Fibroblast of villous mesenchyme (primary cell): ENCODE measurements around the gene C3. TPM values are rescaled to one million over a fixed set of nuclear protein-coding genes. Genes with fewer than 3 reads are reported as not detected.

Experiments
- DNase-seq: peaks from one replicate; pipeline ENCODE4 v3.0.0-alpha.2; 2010; ENCODE audit warnings: low read depth
- H3K4me3 ChIP-seq: 2 replicates; pipeline ENCODE4 v1.5.1; 2011; ENCODE audit warnings: low read depth, mild to moderate bottlenecking, low read length
- total RNA-seq: library from RNA; depleted of rRNA; stranded (reverse); fragments of >200 nt; gene quantifications from 2 replicates; pipeline ENCODE4 v1.2.3, GENCODE V29; 2012
- TF ChIP-seq, protein P1 (sequence below): IDR thresholded peaks from 2 replicates; pipeline ENCODE4 v1.5.1; 2012; ENCODE audit warnings: low read depth, mild to moderate bottlenecking, low read length; ENCODE audit not compliant: insufficient read depth

C3 gene
- total RNA-seq, 1 donor = 76.0 TPM

DNA sequence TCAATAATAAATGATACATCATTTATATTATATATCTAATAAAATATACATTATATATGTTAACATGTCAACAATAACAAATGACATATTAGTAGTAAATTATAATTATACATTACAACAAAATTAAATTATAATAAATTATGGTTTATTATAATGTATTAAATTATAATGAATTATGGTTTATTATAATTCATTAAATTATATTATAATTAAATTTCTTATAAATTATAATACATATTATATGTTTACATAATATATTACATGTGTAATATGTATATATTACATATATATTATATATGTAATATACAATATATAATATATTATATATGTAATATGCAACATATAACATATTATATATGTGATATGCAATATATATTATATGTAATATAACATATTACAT lies 20.5 kb downstream of the C3 start:
- TF ChIP-seq, protein P1, sequence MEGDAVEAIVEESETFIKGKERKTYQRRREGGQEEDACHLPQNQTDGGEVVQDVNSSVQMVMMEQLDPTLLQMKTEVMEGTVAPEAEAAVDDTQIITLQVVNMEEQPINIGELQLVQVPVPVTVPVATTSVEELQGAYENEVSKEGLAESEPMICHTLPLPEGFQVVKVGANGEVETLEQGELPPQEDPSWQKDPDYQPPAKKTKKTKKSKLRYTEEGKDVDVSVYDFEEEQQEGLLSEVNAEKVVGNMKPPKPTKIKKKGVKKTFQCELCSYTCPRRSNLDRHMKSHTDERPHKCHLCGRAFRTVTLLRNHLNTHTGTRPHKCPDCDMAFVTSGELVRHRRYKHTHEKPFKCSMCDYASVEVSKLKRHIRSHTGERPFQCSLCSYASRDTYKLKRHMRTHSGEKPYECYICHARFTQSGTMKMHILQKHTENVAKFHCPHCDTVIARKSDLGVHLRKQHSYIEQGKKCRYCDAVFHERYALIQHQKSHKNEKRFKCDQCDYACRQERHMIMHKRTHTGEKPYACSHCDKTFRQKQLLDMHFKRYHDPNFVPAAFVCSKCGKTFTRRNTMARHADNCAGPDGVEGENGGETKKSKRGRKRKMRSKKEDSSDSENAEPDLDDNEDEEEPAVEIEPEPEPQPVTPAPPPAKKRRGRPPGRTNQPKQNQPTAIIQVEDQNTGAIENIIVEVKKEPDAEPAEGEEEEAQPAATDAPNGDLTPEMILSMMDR = no peak
- DNase-seq = no peak
- no peak overlapping the region for H3K4me3 ChIP-seq

DNA sequence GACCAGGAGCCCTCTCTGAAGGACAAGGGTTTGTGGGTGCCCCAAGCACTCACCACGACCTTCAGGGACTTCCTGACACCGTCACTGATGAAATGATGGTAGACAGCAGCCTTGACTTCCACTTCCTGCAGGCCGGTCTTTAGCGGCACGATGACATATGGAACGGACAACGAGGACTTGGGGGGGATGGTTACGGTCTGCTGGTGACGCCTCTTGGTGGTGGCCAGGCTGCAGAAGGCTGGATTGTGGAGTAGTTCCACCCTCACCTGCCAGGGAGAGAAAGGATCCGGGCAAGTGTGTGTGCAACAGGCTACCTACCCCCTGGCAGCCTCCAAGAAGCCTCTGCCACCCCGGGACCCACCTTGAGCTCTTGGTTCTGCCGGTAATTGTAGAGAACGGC lies 23.2 kb downstream of the C3 start:
- no peak for DNase-seq
- no peak overlapping the region for H3K4me3 ChIP-seq
- TF ChIP-seq, protein P1 = no peak

- H3K4me3 ChIP-seq = no peak overlapping the region
- no peak for DNase-seq
- TF ChIP-seq, protein P1 = no peak
Observed at GRCh38 chr19:6696239-6696820, 24.1 kb downstream of the C3 start.

DNA sequence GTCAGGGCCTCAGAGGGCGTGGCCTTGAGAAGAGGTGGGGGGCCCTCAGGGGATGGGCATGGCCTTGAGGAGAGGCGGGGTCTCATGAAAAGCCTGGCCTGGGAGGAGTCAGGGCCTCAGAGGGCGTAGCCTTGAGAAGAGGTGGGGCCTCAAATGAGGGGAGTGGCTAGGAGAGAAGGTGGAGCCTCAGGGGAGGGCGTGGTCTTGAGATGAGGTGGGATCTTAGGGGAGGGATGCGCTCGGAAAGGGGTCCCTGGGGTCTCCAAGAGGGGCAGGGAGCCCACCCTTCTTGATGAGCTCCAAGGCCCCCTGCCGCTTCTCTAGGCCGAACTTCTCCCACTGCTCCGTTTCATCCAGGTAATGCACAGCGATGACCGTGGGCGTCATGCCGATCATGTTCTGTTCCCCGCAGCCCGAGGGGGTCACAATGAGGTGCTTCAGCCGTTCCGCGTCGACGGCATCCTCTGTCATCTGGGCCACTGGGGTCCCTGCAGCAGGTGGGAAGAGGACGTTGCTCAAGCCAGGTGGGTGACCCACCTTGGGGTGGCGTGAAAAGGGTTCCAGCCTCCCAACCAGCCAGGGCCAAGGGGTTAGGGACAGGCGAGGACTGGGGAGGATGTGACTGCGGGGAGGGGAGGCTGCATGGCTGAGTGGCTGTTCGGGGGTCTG lies 26.2 kb downstream of the C3 start:
- no peak overlapping the region for H3K4me3 ChIP-seq
- TF ChIP-seq, protein P1 = no peak
- no peak for DNase-seq

GRCh38 chr19:6693681-6694080 lies 26.8 kb downstream of the C3 start:
- DNase-seq = no peak
- TF ChIP-seq, protein P1 = no peak
- no peak overlapping the region for H3K4me3 ChIP-seq

DNA sequence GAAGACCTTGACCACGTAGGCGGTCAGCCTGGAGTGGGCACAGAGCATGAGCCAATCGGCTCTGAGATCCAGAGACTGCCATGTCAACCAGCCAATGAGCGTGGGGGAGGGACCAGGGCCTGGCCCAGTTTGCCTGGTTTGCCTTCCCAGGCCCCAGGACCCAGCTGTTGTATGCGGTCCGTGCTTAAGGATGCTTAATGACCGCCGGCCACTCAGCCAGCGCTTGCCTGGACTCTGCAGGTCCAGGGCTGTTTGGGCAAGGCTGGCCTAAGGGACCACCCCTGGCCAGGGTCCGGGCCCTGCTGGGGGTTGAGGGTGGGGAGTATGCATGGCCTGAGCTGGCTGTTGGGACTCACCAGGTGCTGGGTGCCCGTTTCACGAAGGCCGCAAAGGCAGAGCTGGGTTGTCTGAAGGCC lies 27.4 kb downstream of the C3 start:
- TF ChIP-seq, protein P1 = no peak
- no peak for DNase-seq
- no peak overlapping the region for H3K4me3 ChIP-seq
